Panc1 (cell line): Measurements from ENCODE around the gene BOC. TPM values are rescaled to one million over a fixed set of nuclear protein-coding genes. Genes with fewer than 3 reads are reported as not detected.

Source experiments
- ATAC-seq: fragments of 200-7000 bp; cut with Tn5 transposase; 2 replicates; pipeline ENCODE4 v1.9.1; 2020; ENCODE audit warnings: mild to moderate bottlenecking, moderate library complexity
- BruUV-seq: library from RNA; stranded (reverse); fragments of 400-500 nt; replicated peaks from 2 replicates; lab custom pipeline; 2021; lab: Mats Ljungman, UMichigan
- CTCF ChIA-PET: fragments of 300-600 bp; sonication (Branson Sonifier 250); formaldehyde crosslinking; loops from one replicate; lab custom pipeline; 2022; ENCODE audit warnings: antibody characterized with exemption; lab: Charles Lee
- POLR2A ChIA-PET: fragments of 300-600 bp; sonication (Branson Sonifier 250); formaldehyde crosslinking; loops from one replicate; lab custom pipeline; 2022; ENCODE audit warnings: antibody characterized with exemption; lab: Charles Lee
- DNase-seq: peaks from one replicate; pipeline ENCODE4 v3.0.0-alpha.2; 2010; ENCODE audit warnings: low read depth, low spot score
- H3K27ac ChIP-seq: 2 replicates; pipeline ENCODE4 v1.5.1; 2011; ENCODE audit warnings: mild to moderate bottlenecking, low read length, inconsistent platforms
- H3K27me3 ChIP-seq: fragments of 200-500 bp; sonication (Bioruptor generic); 2 replicates; pipeline ENCODE4 v1.6.0; 2014; ENCODE audit warnings: low read length, inconsistent platforms; ENCODE audit not compliant: control insufficient read depth, insufficient read depth
- H3K36me3 ChIP-seq: fragments of 200-500 bp; sonication (Bioruptor generic); 2 replicates; pipeline ENCODE4 v1.5.1; 2014; ENCODE audit warnings: inconsistent platforms, mild to moderate bottlenecking, low read length, moderate library complexity; ENCODE audit not compliant: control insufficient read depth, insufficient read depth
- H3K4me1 ChIP-seq: 2 replicates; pipeline ENCODE4 v1.5.1; 2011; ENCODE audit warnings: inconsistent platforms, mild to moderate bottlenecking, low read length, moderate library complexity; ENCODE audit not compliant: control insufficient read depth, insufficient read depth
- H3K4me3 ChIP-seq, 2 experiments: 2 replicates each; pipeline ENCODE4 v1.5.1; 2011 to 2012; ENCODE audit warnings: low read depth in 2 of 2, low read length in 2 of 2, mild to moderate bottlenecking in 2 of 2, inconsistent platforms in 1 of 2, moderate library complexity in 1 of 2
- H3K9me3 ChIP-seq: fragments of 200-500 bp; sonication (Bioruptor generic); 2 replicates; pipeline ENCODE4 v1.5.1; 2014; ENCODE audit warnings: low read depth, mild to moderate bottlenecking, inconsistent platforms, low read length, moderate library complexity; ENCODE audit not compliant: control insufficient read depth, insufficient read depth
- POLR2AphosphoS5 ChIP-seq: IDR thresholded peaks from 2 replicates; pipeline ENCODE4 v1.6.1; 2012; ENCODE audit warnings: mild to moderate bottlenecking, low read depth, low read length, moderate library complexity
- SIN3A ChIP-seq: IDR thresholded peaks from 2 replicates; pipeline ENCODE4 v1.6.1; 2012; ENCODE audit warnings: low read depth, mild to moderate bottlenecking, low read length, moderate library complexity, borderline replicate concordance; ENCODE audit not compliant: insufficient read depth
- TCF7L2 ChIP-seq: IDR thresholded peaks from 2 replicates; pipeline ENCODE4 v1.6.1; 2011; ENCODE audit warnings: mild to moderate bottlenecking, low read depth, low read length, inconsistent platforms
- in situ Hi-C: cut with HindIII; loops from 2 replicates; pipeline ENCODE4 v1.10.0; 2016; ENCODE audit warnings: low sequenced_read_pairs, low pct_unique_long_range_greater_than_20kb
- intact Hi-C: fragments of 100-400 bp; cut with micrococcal nuclease; formaldehyde crosslinking; loops from one replicate; pipeline ENCODE4 v1.10.0; 2022; ENCODE audit not compliant: unreplicated experiment
- total RNA-seq: library from RNA; stranded (reverse); gene quantifications from one replicate; pipeline ENCODE4 v1.2.1, GENCODE V29; 2021; ENCODE audit not compliant: unreplicated experiment
- TF ChIP-seq, protein P1 (sequence below), 2 experiments: IDR thresholded peaks; 2 replicates each; pipeline ENCODE4 v1.6.1; 2011 to 2012; ENCODE audit warnings: low read depth in 2 of 2, control low read depth in 1 of 2, low read length in 1 of 2, mild to moderate bottlenecking in 1 of 2, moderate library complexity in 1 of 2; ENCODE audit not compliant: insufficient read depth in 1 of 2
- TF ChIP-seq, protein P2 (sequence below): fragments of 450-650 bp; IDR thresholded peaks from 2 replicates; pipeline ENCODE4 v1.5.1; 2017; ENCODE audit warnings: mild to moderate bottlenecking

Gene BOC
- total RNA-seq, 1 experiment from 2014 or later, result 0.33 TPM

DNA sequence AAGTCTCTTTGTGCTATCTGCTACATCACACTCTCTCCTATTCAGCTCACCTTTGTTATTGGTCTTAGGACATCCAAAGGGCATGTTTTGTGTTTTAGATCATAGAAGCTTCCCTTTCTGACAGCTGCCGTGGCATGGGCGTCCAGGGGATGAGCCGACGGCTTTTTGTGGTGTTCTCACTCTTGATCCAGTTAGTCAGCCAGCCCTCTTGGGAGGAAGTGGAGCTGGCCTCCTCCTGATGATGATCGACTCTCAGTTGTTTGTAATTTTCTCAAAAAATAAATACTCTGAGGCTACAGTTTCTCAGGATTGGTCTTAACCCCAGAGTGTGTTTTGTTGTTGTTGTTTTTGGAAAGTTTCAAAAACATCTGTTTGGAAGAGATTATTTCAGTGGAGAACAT is 34.4 kb downstream of the BOC start:
- POLR2A ChIA-PET, result no interaction called here
- H3K36me3 ChIP-seq, result no peaks in the 10 kb centered on the region
- H3K27ac ChIP-seq, result no peak overlapping the region
- ATAC-seq, result no peak
- intact Hi-C loops (no loop called here), in situ Hi-C loops (no loop called here)
- no TSS peak for BruUV-seq
- CTCF ChIA-PET, result no interaction called here
- H3K27me3 ChIP-seq, result peaks cover 4% of the 10 kb centered on the region; the same call in 1 of the 2 replicates
- no peaks in the 10 kb centered on the region for H3K9me3 ChIP-seq
- no peak overlapping the region for H3K4me3 ChIP-seq
- no peak for DNase-seq
- H3K4me1 ChIP-seq, result no peaks in the 10 kb centered on the region
- no peak for TF ChIP-seq POLR2AphosphoS5
- TF ChIP-seq, protein P1, sequence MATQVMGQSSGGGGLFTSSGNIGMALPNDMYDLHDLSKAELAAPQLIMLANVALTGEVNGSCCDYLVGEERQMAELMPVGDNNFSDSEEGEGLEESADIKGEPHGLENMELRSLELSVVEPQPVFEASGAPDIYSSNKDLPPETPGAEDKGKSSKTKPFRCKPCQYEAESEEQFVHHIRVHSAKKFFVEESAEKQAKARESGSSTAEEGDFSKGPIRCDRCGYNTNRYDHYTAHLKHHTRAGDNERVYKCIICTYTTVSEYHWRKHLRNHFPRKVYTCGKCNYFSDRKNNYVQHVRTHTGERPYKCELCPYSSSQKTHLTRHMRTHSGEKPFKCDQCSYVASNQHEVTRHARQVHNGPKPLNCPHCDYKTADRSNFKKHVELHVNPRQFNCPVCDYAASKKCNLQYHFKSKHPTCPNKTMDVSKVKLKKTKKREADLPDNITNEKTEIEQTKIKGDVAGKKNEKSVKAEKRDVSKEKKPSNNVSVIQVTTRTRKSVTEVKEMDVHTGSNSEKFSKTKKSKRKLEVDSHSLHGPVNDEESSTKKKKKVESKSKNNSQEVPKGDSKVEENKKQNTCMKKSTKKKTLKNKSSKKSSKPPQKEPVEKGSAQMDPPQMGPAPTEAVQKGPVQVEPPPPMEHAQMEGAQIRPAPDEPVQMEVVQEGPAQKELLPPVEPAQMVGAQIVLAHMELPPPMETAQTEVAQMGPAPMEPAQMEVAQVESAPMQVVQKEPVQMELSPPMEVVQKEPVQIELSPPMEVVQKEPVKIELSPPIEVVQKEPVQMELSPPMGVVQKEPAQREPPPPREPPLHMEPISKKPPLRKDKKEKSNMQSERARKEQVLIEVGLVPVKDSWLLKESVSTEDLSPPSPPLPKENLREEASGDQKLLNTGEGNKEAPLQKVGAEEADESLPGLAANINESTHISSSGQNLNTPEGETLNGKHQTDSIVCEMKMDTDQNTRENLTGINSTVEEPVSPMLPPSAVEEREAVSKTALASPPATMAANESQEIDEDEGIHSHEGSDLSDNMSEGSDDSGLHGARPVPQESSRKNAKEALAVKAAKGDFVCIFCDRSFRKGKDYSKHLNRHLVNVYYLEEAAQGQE (IDR thresholded peaks at IDR 0.05; ENCODE audit: insufficient read depth in 1 of 2, low read depth in 2 of 2, low read length in 1 of 2), result no peak
- TF ChIP-seq SIN3A, result no peak
- TF ChIP-seq, protein P2, sequence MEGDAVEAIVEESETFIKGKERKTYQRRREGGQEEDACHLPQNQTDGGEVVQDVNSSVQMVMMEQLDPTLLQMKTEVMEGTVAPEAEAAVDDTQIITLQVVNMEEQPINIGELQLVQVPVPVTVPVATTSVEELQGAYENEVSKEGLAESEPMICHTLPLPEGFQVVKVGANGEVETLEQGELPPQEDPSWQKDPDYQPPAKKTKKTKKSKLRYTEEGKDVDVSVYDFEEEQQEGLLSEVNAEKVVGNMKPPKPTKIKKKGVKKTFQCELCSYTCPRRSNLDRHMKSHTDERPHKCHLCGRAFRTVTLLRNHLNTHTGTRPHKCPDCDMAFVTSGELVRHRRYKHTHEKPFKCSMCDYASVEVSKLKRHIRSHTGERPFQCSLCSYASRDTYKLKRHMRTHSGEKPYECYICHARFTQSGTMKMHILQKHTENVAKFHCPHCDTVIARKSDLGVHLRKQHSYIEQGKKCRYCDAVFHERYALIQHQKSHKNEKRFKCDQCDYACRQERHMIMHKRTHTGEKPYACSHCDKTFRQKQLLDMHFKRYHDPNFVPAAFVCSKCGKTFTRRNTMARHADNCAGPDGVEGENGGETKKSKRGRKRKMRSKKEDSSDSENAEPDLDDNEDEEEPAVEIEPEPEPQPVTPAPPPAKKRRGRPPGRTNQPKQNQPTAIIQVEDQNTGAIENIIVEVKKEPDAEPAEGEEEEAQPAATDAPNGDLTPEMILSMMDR, result no peak
- no peak for TF ChIP-seq TCF7L2

DNA sequence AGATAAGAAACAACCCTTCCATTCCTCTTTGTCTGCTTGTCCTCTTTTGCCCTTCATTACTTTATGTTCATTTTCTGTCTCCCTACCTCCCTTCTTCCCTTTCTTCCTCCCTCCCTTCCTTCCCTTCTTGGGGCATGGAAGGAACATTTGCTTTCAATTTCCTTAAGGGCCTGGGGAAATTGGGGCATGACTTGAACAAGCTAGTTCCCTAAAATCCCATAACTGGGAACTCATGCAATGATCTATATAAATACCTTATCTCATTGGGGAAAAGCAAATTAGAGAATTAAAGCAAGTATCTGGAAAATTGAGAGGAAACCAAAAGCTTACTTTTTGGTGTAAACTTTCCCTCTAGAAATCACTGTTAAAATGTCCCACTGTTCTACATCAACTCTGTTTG is 35.7 kb downstream of the BOC start:
- H3K4me3 ChIP-seq, result no peak overlapping the region
- no peaks in the 10 kb centered on the region for H3K9me3 ChIP-seq
- DNase-seq, result no peak
- H3K27me3 ChIP-seq, result peaks cover 4% of the 10 kb centered on the region; the same call in 1 of the 2 replicates
- ChIA-PET POLR2A (no interaction called here), CTCF (no interaction called here)
- TF ChIP-seq SIN3A, result no peak
- TF ChIP-seq POLR2AphosphoS5, result no peak
- no peak for TF ChIP-seq TCF7L2
- TF ChIP-seq, protein P2, result no peak
- TF ChIP-seq, protein P1 (IDR thresholded peaks at IDR 0.05; ENCODE audit: insufficient read depth in 1 of 2, low read depth in 2 of 2, low read length in 1 of 2), result no peak
- ATAC-seq, result no peak
- intact Hi-C loops, result no loop called here
- H3K36me3 ChIP-seq, result no peaks in the 10 kb centered on the region
- no peaks in the 10 kb centered on the region for H3K4me1 ChIP-seq
- in situ Hi-C loops, result no loop called here
- no peak overlapping the region for H3K27ac ChIP-seq
- BruUV-seq, result no TSS peak
